Astrocyte (in vitro differentiated cells and primary cell): ENCODE measurements around the gene B3GALNT2. TPM values are rescaled to one million over a fixed set of nuclear protein-coding genes. Genes with fewer than 3 reads are reported as not detected.

Experiments
- DNase-seq: peaks from one replicate; pipeline ENCODE4 v3.0.0-alpha.2; 2010; ENCODE audit warnings: low read depth
- FAIRE-seq: peaks from 2 replicates; lab custom pipeline; 2011; peaks lifted over from hg19 to GRCh38; lab: Jason Lieb, UNC
- H2AFZ ChIP-seq: 2 replicates; pipeline ENCODE4 v1.6.0; 2012; ENCODE audit warnings: low read depth, low read length, inconsistent platforms
- H3K27ac ChIP-seq: 2 replicates; pipeline ENCODE4 v1.5.1; 2011; ENCODE audit warnings: low read depth, low read length, inconsistent platforms
- H3K27me3 ChIP-seq: 2 replicates; pipeline ENCODE4 v1.6.0; 2011; ENCODE audit warnings: low read length, inconsistent platforms; ENCODE audit not compliant: insufficient read depth
- H3K36me3 ChIP-seq: 2 replicates; pipeline ENCODE4 v1.5.1; 2011; ENCODE audit warnings: low read length, inconsistent platforms; ENCODE audit not compliant: insufficient read depth
- H3K4me1 ChIP-seq: 2 replicates; pipeline ENCODE4 v1.5.1; 2011; ENCODE audit warnings: low read length, inconsistent platforms; ENCODE audit not compliant: insufficient read depth
- H3K4me2 ChIP-seq: 2 replicates; pipeline ENCODE4 v1.6.0; 2012; ENCODE audit warnings: low read length, inconsistent platforms
- H3K4me3 ChIP-seq: 2 replicates; pipeline ENCODE4 v1.5.1; 2011; ENCODE audit warnings: low read depth, mild to moderate bottlenecking, low read length, inconsistent platforms; ENCODE audit not compliant: insufficient read depth
- H3K79me2 ChIP-seq: 2 replicates; pipeline ENCODE4 v1.6.0; 2012; ENCODE audit warnings: mild to moderate bottlenecking, low read length, inconsistent platforms; ENCODE audit not compliant: insufficient read depth
- H3K9ac ChIP-seq: 2 replicates; pipeline ENCODE4 v1.6.0; 2012; ENCODE audit warnings: mild to moderate bottlenecking, low read length, inconsistent platforms
- H3K9me3 ChIP-seq: 2 replicates; pipeline ENCODE4 v1.5.1; 2012; ENCODE audit warnings: low read depth, mild to moderate bottlenecking, low read length, inconsistent platforms; ENCODE audit not compliant: insufficient read depth
- H4K20me1 ChIP-seq: 2 replicates; pipeline ENCODE4 v1.6.0; 2012; ENCODE audit warnings: low read length, inconsistent platforms; ENCODE audit not compliant: insufficient read depth
- H3K27ac Mint-ChIP-seq: one replicate; pipeline ENCODE4 v1.8.0; 2021; ENCODE audit warnings: mild to moderate bottlenecking, mixed read lengths; ENCODE audit not compliant: unreplicated experiment
- H3K27me3 Mint-ChIP-seq: one replicate; pipeline ENCODE4 v1.8.0; 2021; ENCODE audit warnings: low read depth, mixed read lengths; ENCODE audit not compliant: unreplicated experiment
- H3K36me3 Mint-ChIP-seq: one replicate; pipeline ENCODE4 v1.8.0; 2021; ENCODE audit warnings: low read depth, mixed read lengths; ENCODE audit not compliant: unreplicated experiment
- H3K4me1 Mint-ChIP-seq: one replicate; pipeline ENCODE4 v1.8.0; 2021; ENCODE audit warnings: low read depth, mixed read lengths; ENCODE audit not compliant: unreplicated experiment
- H3K4me3 Mint-ChIP-seq: one replicate; pipeline ENCODE4 v1.8.0; 2021; ENCODE audit warnings: mild to moderate bottlenecking, moderate library complexity, mixed read lengths; ENCODE audit not compliant: unreplicated experiment
- H3K9me3 Mint-ChIP-seq: one replicate; pipeline ENCODE4 v1.8.0; 2021; ENCODE audit warnings: mild to moderate bottlenecking, mixed read lengths; ENCODE audit not compliant: unreplicated experiment
- EZH2 ChIP-seq: IDR thresholded peaks from 2 replicates; pipeline ENCODE4 v1.6.1; 2012; ENCODE audit warnings: mild to moderate bottlenecking, low read length, inconsistent platforms; ENCODE audit not compliant: insufficient read depth
- total RNA-seq: library from RNA; stranded (reverse); gene quantifications from 2 replicates; pipeline ENCODE4 v1.2.1, GENCODE V29; 2021
- TF ChIP-seq, protein P1 (sequence below): IDR thresholded peaks from 2 replicates; pipeline ENCODE4 v1.5.1; 2011; ENCODE audit warnings: low read depth, mild to moderate bottlenecking, inconsistent platforms, low read length, moderate library complexity; ENCODE audit not compliant: insufficient read depth

B3GALNT2 gene
- total RNA-seq, 1 donor from 2014 or later: 40.5 TPM

DNA sequence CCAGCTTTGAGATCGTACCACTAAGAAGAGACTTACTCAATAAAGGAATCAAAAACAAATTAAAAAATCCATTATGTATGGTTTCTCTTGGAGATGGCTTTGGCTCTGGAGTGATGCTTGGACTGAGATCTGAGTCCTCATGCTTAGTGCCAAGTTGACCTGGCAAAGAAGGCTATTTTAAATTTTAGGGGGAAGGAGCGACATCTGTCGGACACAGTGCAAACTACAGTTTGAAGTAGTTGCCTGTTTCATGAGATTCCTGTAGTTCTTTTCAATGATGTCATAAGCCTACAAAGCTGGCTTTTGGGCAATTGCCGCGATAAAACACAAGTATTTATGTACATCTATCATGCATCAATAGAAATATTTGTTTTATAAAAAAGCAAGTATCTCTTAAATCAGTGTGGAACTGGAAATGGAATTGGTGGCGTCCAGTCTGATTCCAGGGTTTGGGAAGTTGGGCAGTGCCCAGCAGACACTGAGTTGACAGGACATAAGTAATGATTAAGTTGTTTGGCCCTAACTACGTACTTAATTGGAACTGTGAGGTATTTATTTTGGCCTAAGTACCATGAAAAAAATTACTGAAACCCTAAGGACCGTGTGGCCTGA is 87.1 kb downstream of the B3GALNT2 start:
- Histone ChIP-seq H4K20me1 (peaks cover 24% of the 10 kb centered on the region), H3K4me3 (no peak overlapping the region), H3K9me3 (no peaks in the 10 kb centered on the region), H3K4me2 (peak overlapping the region; percentile 55), H3K79me2 (peaks cover 10% of the 10 kb centered on the region), H3K9ac (peak overlapping the region; percentile 8), H3K36me3 (peaks cover 2% of the 10 kb centered on the region), H2AFZ (no peak overlapping the region), H3K27ac (peak overlapping the region; percentile 20), H3K27me3 (no peaks in the 10 kb centered on the region), H3K4me1 (peaks cover 7% of the 10 kb centered on the region)
- H3K36me3 Mint-ChIP-seq: peaks cover 4% of the 10 kb centered on the region
- TF ChIP-seq EZH2: no peak
- TF ChIP-seq, protein P1, sequence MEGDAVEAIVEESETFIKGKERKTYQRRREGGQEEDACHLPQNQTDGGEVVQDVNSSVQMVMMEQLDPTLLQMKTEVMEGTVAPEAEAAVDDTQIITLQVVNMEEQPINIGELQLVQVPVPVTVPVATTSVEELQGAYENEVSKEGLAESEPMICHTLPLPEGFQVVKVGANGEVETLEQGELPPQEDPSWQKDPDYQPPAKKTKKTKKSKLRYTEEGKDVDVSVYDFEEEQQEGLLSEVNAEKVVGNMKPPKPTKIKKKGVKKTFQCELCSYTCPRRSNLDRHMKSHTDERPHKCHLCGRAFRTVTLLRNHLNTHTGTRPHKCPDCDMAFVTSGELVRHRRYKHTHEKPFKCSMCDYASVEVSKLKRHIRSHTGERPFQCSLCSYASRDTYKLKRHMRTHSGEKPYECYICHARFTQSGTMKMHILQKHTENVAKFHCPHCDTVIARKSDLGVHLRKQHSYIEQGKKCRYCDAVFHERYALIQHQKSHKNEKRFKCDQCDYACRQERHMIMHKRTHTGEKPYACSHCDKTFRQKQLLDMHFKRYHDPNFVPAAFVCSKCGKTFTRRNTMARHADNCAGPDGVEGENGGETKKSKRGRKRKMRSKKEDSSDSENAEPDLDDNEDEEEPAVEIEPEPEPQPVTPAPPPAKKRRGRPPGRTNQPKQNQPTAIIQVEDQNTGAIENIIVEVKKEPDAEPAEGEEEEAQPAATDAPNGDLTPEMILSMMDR: peak; percentile 93
- no peak overlapping the region for H3K4me3 Mint-ChIP-seq
- no peaks in the 10 kb centered on the region for H3K27me3 Mint-ChIP-seq
- H3K4me1 Mint-ChIP-seq: peaks cover 7% of the 10 kb centered on the region
- peak; percentile 66 for DNase-seq
- FAIRE-seq: peak; percentile 39
- H3K9me3 Mint-ChIP-seq: no peaks in the 10 kb centered on the region
- no peak overlapping the region for H3K27ac Mint-ChIP-seq

DNA sequence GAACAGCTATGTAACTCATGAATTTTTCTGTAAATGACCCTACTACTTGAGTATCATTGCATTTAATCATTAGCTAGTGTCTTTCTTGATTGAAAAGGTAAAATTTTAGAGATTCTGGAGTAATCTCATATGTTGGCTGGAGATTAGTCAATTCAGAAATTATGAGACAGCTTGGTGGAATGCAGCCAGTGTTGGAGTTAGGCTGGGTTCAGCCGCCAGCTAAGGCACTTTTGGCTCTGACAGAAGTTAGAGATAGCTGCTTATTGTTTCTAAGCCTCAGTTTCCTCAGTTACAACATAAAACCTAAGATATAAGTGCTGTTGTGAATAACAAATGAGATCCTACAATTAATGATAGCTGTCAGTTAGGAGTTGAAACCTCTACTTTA is 87.6 kb downstream of the B3GALNT2 start:
- no peak for FAIRE-seq
- H3K4me3 ChIP-seq: no peak overlapping the region
- no peak overlapping the region for H3K27ac Mint-ChIP-seq

More for the DNA sequence above, 87.6 kb downstream of the B3GALNT2 start:
- TF ChIP-seq, protein P1: no peak
- Histone ChIP-seq H4K20me1 (peaks cover 23% of the 10 kb centered on the region), H3K9me3 (no peaks in the 10 kb centered on the region), H3K9ac (peak overlapping the region; percentile 8), H3K4me1 (peaks cover 7% of the 10 kb centered on the region), H3K36me3 (peaks cover 2% of the 10 kb centered on the region), H3K79me2 (peaks cover 10% of the 10 kb centered on the region), H3K4me2 (peak overlapping the region; percentile 55), H2AFZ (no peak overlapping the region), H3K27me3 (no peaks in the 10 kb centered on the region), H3K27ac (no peak overlapping the region)
- H3K36me3 Mint-ChIP-seq: peaks cover 3% of the 10 kb centered on the region
- no peak overlapping the region for H3K4me3 Mint-ChIP-seq
- H3K9me3 Mint-ChIP-seq: no peaks in the 10 kb centered on the region
- peaks cover 7% of the 10 kb centered on the region for H3K4me1 Mint-ChIP-seq
- DNase-seq: peak; percentile 29
- no peaks in the 10 kb centered on the region for H3K27me3 Mint-ChIP-seq
